Aorta (tissue), 5 donors: ENCODE results near the gene ZNF142. TPM values are rescaled to one million over a fixed set of nuclear protein-coding genes. Genes with fewer than 3 reads are reported as not detected.
A peak's percentile ranks its signal among the peaks of the same experiment; 100 is the strongest.

ENCODE experiments used
- ATAC-seq: fragments of 200-7000 bp; cut with Tn5 transposase; one replicate; pipeline ENCODE4 v1.9.1; 2022; ENCODE audit warnings: moderate library complexity; ENCODE audit not compliant: low FRiP score
- DNase-seq, 2 donors: peaks; one replicate each; pipeline ENCODE4 v3.0.0-alpha.2; 2020
- H3K27ac ChIP-seq, 2 donors: one replicate each; pipeline ENCODE4 v1.5.1; 2013; ENCODE audit warnings: low read length in 2 of 2, mild to moderate bottlenecking in 2 of 2, moderate library complexity in 2 of 2, control low read depth in 1 of 2, inconsistent platforms in 1 of 2, low read depth in 1 of 2
- H3K27me3 ChIP-seq, 2 donors: one replicate each; pipeline ENCODE4 v1.6.1; 2013; ENCODE audit warnings: control low read depth in 1 of 2, low read length in 1 of 2, mild to moderate bottlenecking in 1 of 2, moderate library complexity in 1 of 2; ENCODE audit not compliant: insufficient read depth in 2 of 2, control insufficient read depth in 1 of 2
- H3K36me3 ChIP-seq, 2 donors: one replicate each; pipeline ENCODE4 v1.6.1; 2013; ENCODE audit warnings: control low read depth in 1 of 2, low read length in 1 of 2, mild to moderate bottlenecking in 1 of 2; ENCODE audit not compliant: insufficient read depth in 2 of 2, control insufficient read depth in 1 of 2
- H3K4me1 ChIP-seq, 2 donors: one replicate each; pipeline ENCODE4 v1.6.1; 2013; ENCODE audit warnings: low read length in 2 of 2, control low read depth in 1 of 2, mild to moderate bottlenecking in 1 of 2, moderate library complexity in 1 of 2; ENCODE audit not compliant: insufficient read depth in 2 of 2, control insufficient read depth in 1 of 2
- H3K4me3 ChIP-seq, 2 donors: one replicate each; pipeline ENCODE4 v1.5.1; 2013; ENCODE audit warnings: low read length in 2 of 2, control low read depth in 1 of 2, mild to moderate bottlenecking in 1 of 2
- H3K9me3 ChIP-seq: one replicate; pipeline ENCODE4 v1.6.1; 2013; ENCODE audit warnings: mild to moderate bottlenecking, low read length; ENCODE audit not compliant: control insufficient read depth
- WGBS, 2 donors: extraction: QIAGEN DNeasy Blood & Tissue Kit; methylation state at CpG; one replicate each; pipeline ENCODE4 v1.1.7; 2013; 5-methylcytosine and 5-hydroxymethylcytosine counted together
- intact Hi-C, 2 donors: fragments of 100-400 bp; cut with DNase I; formaldehyde crosslinking; loops; one replicate each; pipeline versions ENCODE4 v1.14.2 to v1.15.0; 2022
- polyA plus RNA-seq, 2 donors: library from polyadenylated mRNA; stranded (reverse); fragments of 200-250 nt; gene quantifications; one replicate each; pipeline ENCODE4 v1.2.3, GENCODE V29; 2013
- total RNA-seq, 2 donors: library from RNA; stranded (reverse); fragmentation: NEBNext Ultra II Directional; extraction: Animal tissue kit (Norgen Biotek cat#: 25700); gene quantifications; one replicate each; pipeline ENCODE4 v1.2.1, GENCODE V29; 2021
- donor health status: healthy with polysubstance abuse.
- donor health status: Bipolar disorder and iron deficiency.
- donor health status: DM: no; HTN: no; CAD: no.
- donor health status: DM: no; HTN: no; CAD: no.
- donor health status: DM: yes; HTN: yes; CAD: no.

Gene ZNF142
- total and polyA plus RNA-seq, 4 donors: 3.4 to 32.9 (median 19.3) TPM

DNA sequence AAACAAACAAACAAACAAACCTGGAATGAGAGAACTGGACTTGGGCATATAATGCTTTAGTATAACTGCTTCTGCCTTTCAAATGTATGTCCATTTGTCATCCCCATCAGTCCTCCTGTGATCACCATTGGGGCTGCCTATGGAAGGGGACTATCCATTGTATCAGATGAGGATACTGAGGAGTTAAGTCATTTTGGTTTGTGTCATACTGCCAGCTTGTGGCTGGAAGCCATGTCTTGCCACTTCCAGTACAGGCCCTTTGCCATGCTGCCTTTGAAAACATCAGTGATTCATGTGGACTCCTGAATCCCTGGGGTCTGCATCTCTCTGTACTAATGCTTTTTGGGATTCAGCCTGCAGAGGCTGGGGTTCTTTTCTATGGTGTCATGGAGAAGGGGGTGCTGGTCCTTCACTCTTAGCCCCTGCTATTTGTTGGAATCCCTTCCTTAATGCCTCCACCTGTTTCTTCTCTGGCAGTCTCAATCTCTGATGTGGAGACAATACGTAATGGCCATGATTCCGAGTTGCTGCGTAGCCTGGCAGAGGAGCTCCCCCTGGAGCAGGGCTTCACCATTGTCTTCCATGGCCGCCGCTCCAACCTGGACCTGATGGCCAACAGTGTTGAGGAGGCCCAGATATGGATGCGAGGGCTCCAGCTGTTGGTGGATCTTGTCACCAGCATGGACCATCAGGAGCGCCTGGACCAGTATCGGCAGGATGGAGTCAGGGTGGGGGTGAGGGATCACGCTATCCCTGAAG, 41.1 kb downstream of the ZNF142 start:
- Histone ChIP-seq H3K9me3 (no peaks in the 10 kb centered on the region), H3K36me3 (no peaks in the 10 kb centered on the region), H3K4me3 (no peak overlapping the region), H3K27me3 (no peaks in the 10 kb centered on the region), H3K4me1 (no peaks in the 10 kb centered on the region), H3K27ac (no peak overlapping the region)
- DNase-seq (no peak), ATAC-seq (no peak)
- WGBS, 2 donors: 88% methylated on average over 9 of the region's 9 CpGs
- intact Hi-C loops: no loop called here

DNA sequence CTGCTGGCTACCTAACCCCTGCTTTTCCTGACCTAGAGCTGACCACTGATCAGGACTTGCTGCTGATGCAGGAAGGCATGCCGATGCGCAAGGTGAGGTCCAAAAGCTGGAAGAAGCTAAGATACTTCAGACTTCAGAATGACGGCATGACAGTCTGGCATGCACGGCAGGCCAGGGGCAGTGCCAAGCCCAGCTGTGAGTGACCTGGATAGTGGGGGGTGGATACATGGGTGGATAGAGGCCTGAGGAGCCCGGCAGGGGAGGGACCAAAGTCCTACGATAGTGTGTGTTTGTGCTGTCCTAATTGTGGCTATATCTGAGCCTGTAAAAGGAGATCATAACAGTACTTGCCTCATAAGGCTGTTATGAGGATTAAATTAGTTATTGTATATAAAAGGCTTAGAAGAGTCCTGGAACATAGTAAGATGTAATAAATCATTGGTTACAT, 43.5 kb downstream of the ZNF142 start:
- no peaks in the 10 kb centered on the region for H3K4me1 ChIP-seq
- H3K27me3 ChIP-seq: no peaks in the 10 kb centered on the region
- intact Hi-C loops: no loop called here
- ATAC-seq (no peak), DNase-seq (no peak)
- H3K36me3 ChIP-seq: no peaks in the 10 kb centered on the region
- H3K27ac ChIP-seq: no peak overlapping the region
- 73 to 75% methylated on average over 6 of the region's 6 CpGs for WGBS, 2 donors
- no peak overlapping the region for H3K4me3 ChIP-seq
- no peaks in the 10 kb centered on the region for H3K9me3 ChIP-seq

GRCh38 chr2:218607436-218608115, 51.8 kb downstream of the ZNF142 start, which contains the start of gene PLCD4:
Gene PLCD4 (plus strand): TSS chr2:218607899. CDS start chr2:218615740, 7,841 bp downstream.
- no peak within 1 kb of the TSS for H3K4me3 ChIP-seq
- intact Hi-C loops: no loop called here
- H3K9me3 ChIP-seq: no peaks in the 10 kb centered on the region
- no peaks in the 10 kb centered on the region for H3K27me3 ChIP-seq
- no peaks in the 10 kb centered on the region for H3K4me1 ChIP-seq
- no peaks in the 10 kb centered on the region for H3K36me3 ChIP-seq
- DNase-seq: peak in 1 of 2 donors; percentile 51
- ATAC-seq: peak; percentile 63
- H3K27ac ChIP-seq: peak within 1 kb of the TSS in 1 of 2 donors; percentile 19
- WGBS, 2 donors: 2 to 4% methylated on average over 8 of the region's 8 CpGs

GRCh38 chr2:218605432-218605831, 54.0 kb downstream of the ZNF142 start:
- no peak overlapping the region for H3K27ac ChIP-seq
- no peaks in the 10 kb centered on the region for H3K36me3 ChIP-seq
- DNase-seq (no peak), ATAC-seq (no peak)
- H3K9me3 ChIP-seq: no peaks in the 10 kb centered on the region
- WGBS, 2 donors: 79 to 82% methylated on average over 2 of the region's 2 CpGs
- no peaks in the 10 kb centered on the region for H3K27me3 ChIP-seq
- no peak overlapping the region for H3K4me3 ChIP-seq
- no peaks in the 10 kb centered on the region for H3K4me1 ChIP-seq
- intact Hi-C loops: no loop called here

Other genes with a start within 250 kb of the ZNF142 start
- gene VIL1, start 240.5 kb downstream of the ZNF142 start, total RNA-seq: under 1 TPM in 1 of 2 donors, not detected in 1; 0.65 TPM
- gene VIL1, start 240.5 kb downstream of the ZNF142 start, polyA plus RNA-seq: 10 to 100 TPM in 1 of 2 donors, 1 to 10 TPM in 1; 1.1 to 40.3 TPM
- 10 to 100 TPM; 13.6 to 22.2 TPM for gene USP37, start 91.3 kb downstream of the ZNF142 start, total RNA-seq
- 1 to 10 TPM; 1.5 to 2.0 TPM for gene USP37, start 91.3 kb downstream of the ZNF142 start, polyA plus RNA-seq
- 10 to 100 TPM; 35.6 TPM for gene CNOT9, start 90.8 kb downstream of the ZNF142 start, total RNA-seq
- gene CNOT9, start 90.8 kb downstream of the ZNF142 start, polyA plus RNA-seq: 10 to 100 TPM; 12.1 to 21.3 TPM
- 1 to 10 TPM; 1.6 to 5.3 TPM for gene PLCD4, start 51.7 kb downstream of the ZNF142 start, total RNA-seq
- 1 to 10 TPM in 1 of 2 donors, under 1 TPM in 1; 0.25 to 1.2 TPM for gene PLCD4, start 51.7 kb downstream of the ZNF142 start, polyA plus RNA-seq
- 10 to 100 TPM; 21.1 to 32.7 TPM for gene BCS1L, start 60 bp upstream of the ZNF142 start, total RNA-seq
- 100 to 1,000 TPM in 1 of 2 donors, 10 to 100 TPM in 1; 12.5 to 111 TPM for gene BCS1L, start 60 bp upstream of the ZNF142 start, polyA plus RNA-seq
- gene RNF25, start 12.4 kb upstream of the ZNF142 start, total RNA-seq: 10 to 100 TPM; 22.1 to 24.0 TPM
- gene RNF25, start 12.4 kb upstream of the ZNF142 start, polyA plus RNA-seq: 10 to 100 TPM; 10.9 to 28.0 TPM
- 10 to 100 TPM; 21.8 to 45.8 TPM for gene STK36, start 12.5 kb upstream of the ZNF142 start, total RNA-seq
- 10 to 100 TPM in 1 of 2 donors, 1 to 10 TPM in 1; 8.0 to 46.4 TPM for gene STK36, start 12.5 kb upstream of the ZNF142 start, polyA plus RNA-seq
- gene TTLL4, start 51.2 kb upstream of the ZNF142 start, total RNA-seq: 10 to 100 TPM; 22.3 to 36.3 TPM
- gene TTLL4, start 51.2 kb upstream of the ZNF142 start, polyA plus RNA-seq: 10 to 100 TPM in 1 of 2 donors, 1 to 10 TPM in 1; 1.9 to 28.8 TPM
- gene CYP27A1, start 122.5 kb upstream of the ZNF142 start, total RNA-seq: 10 to 100 TPM; 31.9 to 50.6 TPM
- gene CYP27A1, start 122.5 kb upstream of the ZNF142 start, polyA plus RNA-seq: 10 to 100 TPM; 19.3 to 40.4 TPM
- gene PRKAG3, start 172.2 kb upstream of the ZNF142 start, total RNA-seq: 1 to 10 TPM in 1 of 2 donors, under 1 TPM in 1; 0.19 to 1.0 TPM
- under 1 TPM; 0.13 to 0.20 TPM for gene PRKAG3, start 172.2 kb upstream of the ZNF142 start, polyA plus RNA-seq
- gene WNT6, start 200.2 kb upstream of the ZNF142 start, total RNA-seq: 1 to 10 TPM in 1 of 2 donors, under 1 TPM in 1; 0.88 to 2.1 TPM
- not detected for gene WNT6, start 200.2 kb upstream of the ZNF142 start, polyA plus RNA-seq
- not detected for gene WNT10A, start 221.2 kb upstream of the ZNF142 start, total RNA-seq
- gene WNT10A, start 221.2 kb upstream of the ZNF142 start, polyA plus RNA-seq: not detected